Measurements from ENCODE around the gene C1GALT1. TPM values are rescaled to one million over a fixed set of nuclear protein-coding genes. Genes with fewer than 3 reads are reported as not detected.

C1GALT1 gene
- total RNA-seq, 1 experiment from 2014 or later, result 81.5 TPM

- H3K56ac ChIP-seq (ENCODE audit: insufficient read length, low read depth, low read length), result no peak overlapping the region
- H3K27me3 ChIP-seq (ENCODE audit: insufficient read depth, low read length), result no peaks in the 10 kb centered on the region
- Mint-ChIP-seq H3K27ac (no peak overlapping the region), H3K27me3 (ENCODE audit: low read depth) (no peaks in the 10 kb centered on the region), H3K9me3 (peaks cover 0 to 7% of the 10 kb centered on the region in 2 experiments; a peak in 3 of 5 replicates), H3K4me3 (no peak overlapping the region), H3K4me1 (peaks cover 8 to 21% of the 10 kb centered on the region in 2 experiments; a peak in 3 of 4 replicates), H3K36me3 (ENCODE audit: insufficient read depth in 1 of 3, low read depth in 3 of 3) (peaks cover 0 to 5% (median 5%) of the 10 kb centered on the region in 3 experiments; a peak in 3 of 7 replicates)
- no peak overlapping the region for H3K23ac ChIP-seq (ENCODE audit: insufficient read length, low read depth, low read length)
- no peaks in the 10 kb centered on the region for H3K79me1 ChIP-seq (ENCODE audit: insufficient read depth, low read depth, low read length, poor library complexity, severe bottlenecking)
- no peak overlapping the region for H3K14ac ChIP-seq (ENCODE audit: insufficient read depth, low read length)
- no peak overlapping the region for H3K27ac ChIP-seq (ENCODE audit: insufficient read length, low read depth, low read length)
- no peak overlapping the region for H4K5ac ChIP-seq (ENCODE audit: insufficient read length, low read depth, low read length)
- H3K4me1 ChIP-seq (ENCODE audit: insufficient read depth, low read length), result no peaks in the 10 kb centered on the region; the same call in 1 of the 2 replicates
- DNase-seq, result no peak
- no peak overlapping the region for H2AK5ac ChIP-seq (ENCODE audit: insufficient read length, low read length)
- H2BK12ac ChIP-seq (ENCODE audit: insufficient read length, low read depth, low read length), result no peak overlapping the region
- H4K8ac ChIP-seq (replicated peaks; ENCODE audit: insufficient read length, low read depth, low read length), result no peak overlapping the region
- H4K20me1 ChIP-seq (ENCODE audit: control insufficient read depth, insufficient read depth, insufficient read length), result no peaks in the 10 kb centered on the region
- H3K9ac ChIP-seq (ENCODE audit: extremely low read depth, insufficient read length, low read length), result no peak overlapping the region
- H4K91ac ChIP-seq (ENCODE audit: insufficient read length, low read depth, low read length), result no peak overlapping the region
- H2BK20ac ChIP-seq (ENCODE audit: low read depth, low read length, poor library complexity, severe bottlenecking), result no peak overlapping the region
- no peak overlapping the region for H3T11ph ChIP-seq (ENCODE audit: low read length)
- no peak for TF ChIP-seq CTCF (conservative IDR thresholded peaks at IDR 0.05)
- no peak overlapping the region for H2BK5ac ChIP-seq (ENCODE audit: insufficient read length, low read length)
- no peak overlapping the region for H2BK120ac ChIP-seq (ENCODE audit: low read depth, low read length, poor library complexity, severe bottlenecking)
- no peak overlapping the region for H3K18ac ChIP-seq (ENCODE audit: insufficient read length, low read depth, low read length)
- H3K9me3 ChIP-seq (ENCODE audit: control insufficient read depth, low read depth, low read length), result no peaks in the 10 kb centered on the region
- H3K79me2 ChIP-seq (ENCODE audit: insufficient read depth, low read length), result no peaks in the 10 kb centered on the region
- no peak overlapping the region for H2BK15ac ChIP-seq (ENCODE audit: low read depth, low read length)
- H2AFZ ChIP-seq (ENCODE audit: low read length), result no peak overlapping the region
- no peak overlapping the region for H3K4ac ChIP-seq (ENCODE audit: low read depth, low read length)
- H3K23me2 ChIP-seq (ENCODE audit: insufficient read length, low read depth, low read length, poor library complexity, severe bottlenecking), result no peaks in the 10 kb centered on the region
- no peak overlapping the region for H3K4me2 ChIP-seq (ENCODE audit: insufficient read depth, insufficient read length, low read length)
- no CpG with 5 or more reads among the region's 5 CpGs for WGBS (ENCODE audit: extremely low coverage, insufficient read length, low lambda C conversion rate)
Measured at GRCh38 chr7:7290429-7291122, 108.2 kb downstream of the C1GALT1 start.
